Trophoblast cell (in vitro differentiated cells and primary cell): ENCODE results near the gene ANK2.

Experiments
- DNase-seq, 2 donors: peaks; one replicate each; pipeline ENCODE4 v3.0.0-alpha.2; 2016
- H2AFZ ChIP-seq: 2 replicates; pipeline ENCODE4 v1.6.1; 2013; ENCODE audit warnings: low read length, moderate library complexity, mild to moderate bottlenecking; ENCODE audit not compliant: insufficient read depth, poor library complexity
- H2AK5ac ChIP-seq: 2 replicates; pipeline ENCODE4 v1.6.1; 2013; ENCODE audit warnings: mild to moderate bottlenecking, low read length
- H2BK120ac ChIP-seq: 2 replicates; pipeline ENCODE4 v1.6.1; 2013; ENCODE audit warnings: low read length, mild to moderate bottlenecking, moderate library complexity; ENCODE audit not compliant: insufficient read depth, poor library complexity
- H2BK12ac ChIP-seq: 2 replicates; pipeline ENCODE4 v1.6.1; 2013; ENCODE audit warnings: mild to moderate bottlenecking, low read length, moderate library complexity
- H2BK5ac ChIP-seq: 2 replicates; pipeline ENCODE4 v1.6.1; 2013; ENCODE audit warnings: low read length, low read depth, moderate library complexity, mild to moderate bottlenecking; ENCODE audit not compliant: poor library complexity
- H3K14ac ChIP-seq: 2 replicates; pipeline ENCODE4 v1.6.1; 2013; ENCODE audit warnings: mild to moderate bottlenecking, low read length
- H3K18ac ChIP-seq: 2 replicates; pipeline ENCODE4 v1.6.1; 2013; ENCODE audit warnings: mild to moderate bottlenecking, low read length
- H3K23ac ChIP-seq: 2 replicates; pipeline ENCODE4 v1.6.1; 2013; ENCODE audit warnings: low read length
- H3K27ac ChIP-seq: 2 replicates; pipeline ENCODE4 v1.5.1; 2013; ENCODE audit warnings: low read depth, mild to moderate bottlenecking, inconsistent platforms, low read length, moderate library complexity
- H3K27me3 ChIP-seq: 2 replicates; pipeline ENCODE4 v1.6.1; 2013; ENCODE audit warnings: inconsistent platforms, mild to moderate bottlenecking, low read length, moderate library complexity; ENCODE audit not compliant: insufficient read depth
- H3K36me3 ChIP-seq, 2 experiments: 1 replicate in 1 of 2; 2 replicates in 1 of 2; pipeline ENCODE4 v1.6.1; 2013; ENCODE audit warnings: low read length in 2 of 2, mild to moderate bottlenecking in 2 of 2, moderate library complexity in 1 of 2; ENCODE audit not compliant: insufficient read depth in 2 of 2, control insufficient read depth in 1 of 2
- H3K4ac ChIP-seq: 2 replicates; pipeline ENCODE4 v1.6.1; 2013; ENCODE audit warnings: low read depth, mild to moderate bottlenecking, low read length, moderate library complexity
- H3K4me1 ChIP-seq, 2 experiments: 1 replicate in 1 of 2; 2 replicates in 1 of 2; pipeline ENCODE4 v1.6.1; 2013; ENCODE audit warnings: low read length in 2 of 2, mild to moderate bottlenecking in 2 of 2, moderate library complexity in 1 of 2; ENCODE audit not compliant: insufficient read depth in 2 of 2, control insufficient read depth in 1 of 2
- H3K4me2 ChIP-seq: 2 replicates; pipeline ENCODE4 v1.6.1; 2013; ENCODE audit warnings: inconsistent platforms, mild to moderate bottlenecking, low read length, moderate library complexity
- H3K4me3 ChIP-seq: 2 replicates; pipeline ENCODE4 v1.5.1; 2013; ENCODE audit warnings: mild to moderate bottlenecking, low read depth, low read length, inconsistent platforms
- H3K79me1 ChIP-seq: one replicate; pipeline ENCODE4 v1.6.1; 2013; ENCODE audit warnings: low read length
- H3K79me2 ChIP-seq: 2 replicates; pipeline ENCODE4 v1.6.1; 2013; ENCODE audit warnings: low read length, mild to moderate bottlenecking; ENCODE audit not compliant: control insufficient read depth, insufficient read depth, poor library complexity
- H3K9ac ChIP-seq: 2 replicates; pipeline ENCODE4 v1.6.1; 2013; ENCODE audit warnings: mild to moderate bottlenecking, low read length
- H3K9me3 ChIP-seq: 2 replicates; pipeline ENCODE4 v1.6.1; 2013; ENCODE audit warnings: low read depth, mild to moderate bottlenecking, control low read depth, inconsistent platforms, low read length; ENCODE audit not compliant: insufficient read depth
- H4K12ac ChIP-seq: 2 replicates; pipeline ENCODE4 v1.6.1; 2013; ENCODE audit warnings: low read depth, mild to moderate bottlenecking, low read length, moderate library complexity
- H4K8ac ChIP-seq: 2 replicates; pipeline ENCODE4 v1.6.1; 2013; ENCODE audit warnings: low read depth, mild to moderate bottlenecking, low read length, moderate library complexity
- H4K91ac ChIP-seq: one replicate; pipeline ENCODE4 v1.6.1; 2013; ENCODE audit warnings: low read depth, mild to moderate bottlenecking, low read length, moderate library complexity
- WGBS: extraction: QIAGEN DNeasy Blood & Tissue Kit; methylation state at CpG from one replicate; pipeline ENCODE4 v1.1.7; 2013; ENCODE audit warnings: missing lambda C conversion rate; ENCODE audit not compliant: insufficient read length, insufficient coverage; ENCODE audit errors: extremely low coverage; 5-methylcytosine and 5-hydroxymethylcytosine counted together

Gene ANK2

DNA sequence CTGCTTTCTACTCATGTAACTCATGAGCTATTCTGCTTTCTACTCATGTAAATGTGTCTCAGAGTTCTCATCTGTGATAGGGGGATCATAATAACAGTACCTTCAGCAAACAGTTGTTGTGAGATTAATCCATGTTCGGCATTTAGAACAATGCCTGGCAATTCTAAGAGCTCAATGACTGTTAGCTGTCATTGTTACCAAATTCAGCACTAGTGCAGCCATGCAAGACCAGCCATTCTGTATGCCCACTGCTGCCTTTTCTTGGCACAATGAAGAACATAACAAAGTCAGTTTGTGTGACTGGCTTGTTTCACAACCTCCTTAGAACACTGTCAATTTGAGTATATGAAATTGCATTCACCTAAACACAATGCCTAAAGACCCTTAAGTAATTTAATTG lies 163.2 kb downstream of the ANK2 start:
- no peak overlapping the region for H4K8ac ChIP-seq
- H2BK120ac ChIP-seq, result no peak overlapping the region
- no peak overlapping the region for H3K9ac ChIP-seq
- H4K12ac ChIP-seq, result no peak overlapping the region
- no peaks in the 10 kb centered on the region for H3K9me3 ChIP-seq
- H2BK5ac ChIP-seq, result no peak overlapping the region
- no peak overlapping the region for H3K14ac ChIP-seq
- no peak overlapping the region for H4K91ac ChIP-seq
- no peak overlapping the region for H3K23ac ChIP-seq
- H3K4ac ChIP-seq, result no peak overlapping the region
- H2AK5ac ChIP-seq, result no peak overlapping the region
- peaks cover 0 to 4% of the 10 kb centered on the region in 2 experiments for H3K4me1 ChIP-seq
- DNase-seq, result no peak
- H3K27ac ChIP-seq, result no peak overlapping the region
- H3K79me2 ChIP-seq, result no peaks in the 10 kb centered on the region
- H3K36me3 ChIP-seq, result peaks cover 0 to 2% of the 10 kb centered on the region in 2 experiments
- H3K27me3 ChIP-seq, result no peaks in the 10 kb centered on the region
- WGBS, result no CpG with 5 or more reads among the region's 1 CpG
- no peak overlapping the region for H3K4me2 ChIP-seq
- H2BK12ac ChIP-seq, result no peak overlapping the region
- no peak overlapping the region for H3K18ac ChIP-seq
- H3K79me1 ChIP-seq, result no peaks in the 10 kb centered on the region
- no peak overlapping the region for H3K4me3 ChIP-seq
- H2AFZ ChIP-seq, result no peak overlapping the region

DNA sequence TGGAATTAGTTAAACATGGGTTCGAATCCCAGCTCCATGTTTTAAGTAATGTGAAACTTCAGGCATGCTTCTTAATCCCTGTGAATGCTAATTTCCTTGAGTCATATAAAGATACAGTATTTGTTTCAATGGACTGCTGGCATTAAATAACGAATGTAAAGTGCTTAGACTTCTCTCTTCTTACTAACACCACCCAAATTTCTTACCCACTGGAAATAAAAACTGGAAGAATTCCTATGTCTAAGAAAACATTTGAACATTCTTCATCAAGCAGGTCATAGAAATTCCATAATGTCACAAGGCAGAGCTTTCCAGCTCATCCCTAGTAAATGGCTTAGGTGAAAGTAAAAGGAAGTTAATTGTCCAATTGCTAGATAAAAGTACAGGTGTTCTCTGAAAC lies 172.5 kb downstream of the ANK2 start:
- H3K4me1 ChIP-seq, result peaks cover 0 to 1% of the 10 kb centered on the region in 2 experiments
- DNase-seq, result peak in 1 of 2 donors; percentile 1
- no peak overlapping the region for H3K4me3 ChIP-seq
- H3K14ac ChIP-seq, result no peak overlapping the region
- H4K91ac ChIP-seq, result no peak overlapping the region
- no peak overlapping the region for H3K4me2 ChIP-seq
- no peak overlapping the region for H2BK5ac ChIP-seq
- H2BK12ac ChIP-seq, result no peak overlapping the region
- no peak overlapping the region for H3K4ac ChIP-seq
- no peak overlapping the region for H4K8ac ChIP-seq
- H3K9me3 ChIP-seq, result no peaks in the 10 kb centered on the region
- WGBS, result no CpG with 5 or more reads among the region's 2 CpGs
- H2BK120ac ChIP-seq, result no peak overlapping the region
- H3K23ac ChIP-seq, result no peak overlapping the region
- peaks cover 0 to 2% of the 10 kb centered on the region in 2 experiments for H3K36me3 ChIP-seq
- no peaks in the 10 kb centered on the region for H3K27me3 ChIP-seq
- no peak overlapping the region for H3K27ac ChIP-seq
- no peak overlapping the region for H3K9ac ChIP-seq
- no peaks in the 10 kb centered on the region for H3K79me1 ChIP-seq
- H3K18ac ChIP-seq, result no peak overlapping the region
- no peaks in the 10 kb centered on the region for H3K79me2 ChIP-seq
- H4K12ac ChIP-seq, result no peak overlapping the region
- no peak overlapping the region for H2AK5ac ChIP-seq
- H2AFZ ChIP-seq, result no peak overlapping the region

GRCh38 chr4:113222471-113222870 lies 173.0 kb downstream of the ANK2 start:
- no peak overlapping the region for H3K27ac ChIP-seq

DNA sequence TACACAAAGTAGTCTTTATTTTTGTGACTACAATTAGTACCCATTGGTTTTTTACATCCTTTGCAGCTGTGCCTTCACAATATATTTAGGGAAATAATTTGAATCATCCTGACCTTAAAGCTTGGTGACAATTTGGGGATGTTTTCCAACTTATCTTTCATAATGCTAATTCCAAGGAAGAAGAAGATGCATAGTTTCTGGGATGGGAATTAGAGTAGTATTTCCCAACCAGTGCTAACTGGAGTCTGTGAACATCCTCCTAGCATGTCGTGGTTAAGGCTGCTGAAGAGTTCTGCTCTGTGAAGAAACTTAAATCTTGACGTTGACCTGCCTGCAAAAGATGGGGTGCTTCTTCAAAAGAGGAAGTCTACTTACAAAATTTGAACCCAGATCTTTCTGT lies 173.5 kb downstream of the ANK2 start:
- Histone ChIP-seq H4K91ac (no peak overlapping the region), H3K4me2 (no peak overlapping the region), H3K4me3 (no peak overlapping the region), H3K23ac (no peak overlapping the region), H3K79me2 (no peaks in the 10 kb centered on the region), H3K18ac (no peak overlapping the region), H3K4ac (no peak overlapping the region), H3K27me3 (no peaks in the 10 kb centered on the region), H3K9me3 (no peaks in the 10 kb centered on the region), H3K36me3 (no peaks in the 10 kb centered on the region), H2AK5ac (no peak overlapping the region), H4K12ac (no peak overlapping the region), H3K4me1 (peaks cover 0 to 1% of the 10 kb centered on the region in 2 experiments), H2BK12ac (no peak overlapping the region), H2BK5ac (no peak overlapping the region), H3K9ac (no peak overlapping the region), H3K14ac (no peak overlapping the region), H3K79me1 (no peaks in the 10 kb centered on the region), H2AFZ (no peak overlapping the region), H2BK120ac (no peak overlapping the region), H3K27ac (no peak overlapping the region), H4K8ac (no peak overlapping the region)
- WGBS, result no CpG with 5 or more reads among the region's 2 CpGs
- no peak for DNase-seq

More at GRCh38 chr4:113222471-113222870, 173.0 kb downstream of the ANK2 start:
- Histone ChIP-seq H3K14ac (no peak overlapping the region), H3K4me1 (peaks cover 0 to 1% of the 10 kb centered on the region in 2 experiments), H2BK120ac (no peak overlapping the region), H3K4me2 (no peak overlapping the region), H2AK5ac (no peak overlapping the region), H3K4ac (no peak overlapping the region), H3K79me1 (no peaks in the 10 kb centered on the region), H2BK5ac (no peak overlapping the region), H3K18ac (no peak overlapping the region), H3K4me3 (no peak overlapping the region), H3K9me3 (no peaks in the 10 kb centered on the region), H3K27me3 (no peaks in the 10 kb centered on the region), H2AFZ (no peak overlapping the region), H2BK12ac (no peak overlapping the region), H3K23ac (no peak overlapping the region), H4K8ac (no peak overlapping the region), H3K79me2 (no peaks in the 10 kb centered on the region), H4K12ac (no peak overlapping the region), H4K91ac (no peak overlapping the region), H3K36me3 (peaks cover 0 to 2% of the 10 kb centered on the region in 2 experiments), H3K9ac (no peak overlapping the region)
- DNase-seq, result no peak
- WGBS, result no CpG with 5 or more reads among the region's 2 CpGs
